Colon (tissue), 2 donors: ENCODE measurements around the gene GUCA2B.

ENCODE experiments used
- FAIRE-seq: peaks from 2 replicates; lab custom pipeline; 2012; peaks lifted over from hg19 to GRCh38; lab: Jason Lieb, UNC
- donor health status: control.
- donor health status: control.

The GUCA2B gene

GRCh38 chr1:42152907-42153600, at the start of gene GUCA2B:
TSS of gene GUCA2B (plus strand) at chr1:42153410. CDS start at chr1:42153451, 41 bp downstream.
- no peak for FAIRE-seq

DNA sequence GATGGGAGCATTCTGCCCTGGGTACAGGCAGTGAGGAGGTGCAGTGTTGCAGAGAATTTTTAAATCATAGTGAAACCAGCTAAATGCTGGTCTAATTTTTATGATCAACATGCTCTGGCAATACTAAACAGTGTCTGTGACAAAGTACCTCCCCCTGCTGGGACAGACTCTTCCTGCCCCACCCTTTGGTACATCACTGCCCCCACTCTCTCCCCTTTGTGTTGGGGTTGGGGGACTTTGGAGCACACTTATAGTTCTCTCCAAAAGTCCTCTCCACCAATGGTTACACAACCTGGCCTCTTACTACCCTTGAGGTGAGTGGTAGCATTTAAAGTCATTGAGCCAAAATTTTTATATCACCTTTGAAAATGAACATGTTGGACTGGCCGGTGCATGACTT, 48.2 kb upstream of the GUCA2B start:
- FAIRE-seq = no peak

GRCh38 chr1:42108309-42108708, 44.9 kb upstream of the GUCA2B start:
- no peak for FAIRE-seq

GRCh38 chr1:42109600-42109999, 43.6 kb upstream of the GUCA2B start:
- FAIRE-seq = no peak

- FAIRE-seq = no peak
Observed at GRCh38 chr1:42114229-42114628, 39.0 kb upstream of the GUCA2B start.

DNA sequence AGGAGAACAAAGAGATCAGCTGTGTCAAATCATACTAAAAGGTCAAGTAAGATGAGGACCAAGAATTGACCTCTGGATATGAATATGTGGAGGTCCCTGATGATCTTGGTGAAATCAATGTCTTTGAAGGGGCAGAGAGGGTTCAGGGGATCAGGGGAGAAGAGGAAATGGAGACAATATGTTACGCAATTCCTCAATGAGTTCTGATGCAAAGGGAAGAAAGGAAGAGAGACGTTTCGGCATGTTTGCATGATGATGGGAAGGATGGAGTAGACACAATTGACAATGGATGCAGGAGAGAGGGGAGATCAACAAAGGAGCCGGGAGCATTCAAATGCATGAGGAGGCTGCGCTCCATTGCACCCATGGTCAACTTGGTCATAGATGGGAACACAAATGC, 36.0 kb upstream of the GUCA2B start:
- no peak for FAIRE-seq

GRCh38 chr1:42118125-42118524, 35.1 kb upstream of the GUCA2B start:
- no peak for FAIRE-seq

GRCh38 chr1:42122408-42122807, 30.8 kb upstream of the GUCA2B start:
- no peak for FAIRE-seq

DNA sequence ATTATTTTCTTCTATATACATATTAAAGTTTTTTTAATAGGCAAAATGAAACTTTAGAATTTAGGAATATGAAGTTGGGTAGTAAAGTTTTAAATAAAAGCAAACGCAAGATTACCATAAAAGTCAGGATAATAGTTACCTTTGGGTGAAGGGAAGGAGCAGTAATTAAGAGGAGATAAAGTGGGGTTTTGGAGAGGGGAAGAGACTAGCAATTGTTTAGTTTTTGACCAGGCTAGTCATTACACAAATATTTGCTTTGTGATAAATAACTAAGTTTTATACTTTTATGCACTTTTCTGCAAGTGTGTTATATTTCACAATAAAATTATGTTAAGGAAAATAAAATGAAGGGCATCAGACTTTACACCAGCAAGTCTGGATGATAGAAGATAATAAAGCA, 27.7 kb upstream of the GUCA2B start:
- FAIRE-seq = no peak

DNA sequence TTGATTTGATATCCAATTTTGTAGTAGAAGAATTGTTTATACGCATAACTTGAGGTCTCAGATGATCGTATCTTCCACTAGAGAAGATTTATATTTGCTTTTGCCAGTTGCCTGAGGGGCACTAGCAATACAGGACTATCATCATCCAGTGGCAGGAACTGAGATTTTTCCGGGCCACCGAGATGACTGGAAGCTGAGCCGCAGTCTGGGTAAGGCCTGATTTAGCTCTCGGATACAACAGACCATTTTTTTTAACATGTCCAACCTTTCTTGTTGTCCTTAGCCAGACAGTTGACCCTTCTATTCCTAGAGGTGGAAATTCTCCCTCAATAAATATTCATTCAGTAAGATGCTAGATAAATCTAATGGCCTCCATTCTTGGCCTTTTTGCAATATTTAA, 25.4 kb upstream of the GUCA2B start:
- no peak for FAIRE-seq

GRCh38 chr1:42128499-42128898, 24.7 kb upstream of the GUCA2B start:
- no peak for FAIRE-seq

DNA sequence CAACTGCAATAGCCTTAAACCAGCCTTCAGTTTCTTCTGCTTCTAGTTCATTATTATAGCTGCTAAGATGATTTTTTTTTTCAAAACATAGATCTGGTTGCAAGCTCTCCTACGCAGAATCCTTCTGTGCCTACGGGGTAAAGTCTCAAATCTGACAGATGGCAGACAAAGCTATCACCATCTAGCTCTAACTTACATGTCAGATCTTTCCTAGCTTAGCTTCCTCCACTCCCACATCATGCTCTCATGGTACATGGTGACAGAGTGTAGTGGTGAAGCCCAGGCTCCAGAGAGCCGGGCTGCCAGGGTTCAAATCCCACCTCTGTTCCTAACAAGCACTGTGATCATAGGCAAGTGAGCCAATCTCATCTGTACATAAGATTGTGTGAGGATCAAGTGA, 24.2 kb upstream of the GUCA2B start:
- no peak for FAIRE-seq

- no peak for FAIRE-seq
Observed at GRCh38 chr1:42130061-42130660, 23.0 kb upstream of the GUCA2B start.

DNA sequence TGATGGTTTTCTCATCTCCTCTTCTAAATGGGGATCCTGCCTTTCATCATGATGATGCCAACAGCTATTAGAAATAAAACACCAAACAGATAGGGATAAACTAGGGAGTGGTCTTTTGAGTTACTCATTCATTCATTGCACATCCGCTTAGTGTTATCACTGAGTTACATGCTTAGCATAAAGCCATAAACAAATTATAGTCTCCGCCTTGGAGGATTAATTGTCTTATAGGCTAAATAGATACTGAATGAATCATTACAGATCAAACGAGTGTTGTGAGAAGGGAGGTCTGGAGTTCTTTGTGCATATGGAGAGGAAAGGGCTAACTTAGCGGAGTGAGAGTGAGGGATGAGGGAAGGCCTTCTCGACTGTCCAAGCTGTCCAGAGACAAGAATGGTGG, 19.8 kb upstream of the GUCA2B start:
- FAIRE-seq = no peak

DNA sequence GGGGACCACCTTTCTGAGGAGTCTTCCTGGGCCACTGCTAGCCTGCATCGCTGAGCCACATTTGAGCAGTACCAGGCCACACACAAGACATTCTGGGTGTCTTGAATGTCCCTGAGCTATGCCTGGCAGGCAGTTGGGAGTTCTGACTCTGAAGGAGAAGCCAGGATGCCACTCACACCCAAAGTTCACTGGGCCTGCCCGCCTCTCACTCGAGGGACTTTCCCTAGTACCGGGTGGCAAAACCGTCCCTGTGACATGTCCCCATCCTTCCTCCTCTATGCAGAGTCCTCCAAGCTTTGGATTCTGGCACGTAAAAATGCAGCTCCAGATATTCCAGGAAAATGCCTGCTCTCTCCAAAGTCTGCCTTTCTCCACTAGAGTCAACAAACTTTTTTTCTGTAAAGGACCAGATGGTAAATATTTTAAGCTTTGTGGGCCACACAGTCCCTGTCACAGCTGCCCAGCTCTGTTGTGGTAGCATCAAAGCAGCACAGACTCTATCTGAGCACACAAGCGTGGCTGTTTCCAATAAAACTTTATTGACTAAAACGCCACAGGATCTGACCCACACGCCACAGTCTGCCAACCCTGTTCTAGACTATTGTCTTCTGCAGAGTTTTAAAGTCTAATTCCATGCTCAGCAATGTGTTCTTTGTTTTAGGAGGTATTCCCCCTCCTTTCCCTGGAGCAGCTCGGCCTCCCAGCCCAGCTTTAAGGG, 19.2 kb upstream of the GUCA2B start:
- no peak for FAIRE-seq

DNA sequence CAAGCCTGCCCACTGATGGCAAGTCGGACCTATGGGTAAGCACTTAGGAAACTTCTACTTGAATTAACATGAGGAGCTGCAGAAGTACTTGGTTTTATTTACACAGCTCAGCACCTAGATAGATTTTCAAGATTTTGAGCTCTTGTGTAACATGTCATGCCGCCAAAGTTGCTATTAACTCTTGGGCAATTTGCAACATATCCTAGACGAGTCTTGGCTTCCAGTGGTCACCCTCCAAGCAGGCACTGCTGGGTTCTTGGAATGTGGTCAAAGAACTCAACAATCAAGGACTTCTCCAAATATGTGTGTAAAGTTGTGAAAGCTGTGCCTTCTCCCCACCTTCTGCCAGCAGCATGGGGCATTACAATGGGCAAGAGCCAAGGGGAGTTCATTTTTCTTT, 17.8 kb upstream of the GUCA2B start:
- no peak for FAIRE-seq

DNA sequence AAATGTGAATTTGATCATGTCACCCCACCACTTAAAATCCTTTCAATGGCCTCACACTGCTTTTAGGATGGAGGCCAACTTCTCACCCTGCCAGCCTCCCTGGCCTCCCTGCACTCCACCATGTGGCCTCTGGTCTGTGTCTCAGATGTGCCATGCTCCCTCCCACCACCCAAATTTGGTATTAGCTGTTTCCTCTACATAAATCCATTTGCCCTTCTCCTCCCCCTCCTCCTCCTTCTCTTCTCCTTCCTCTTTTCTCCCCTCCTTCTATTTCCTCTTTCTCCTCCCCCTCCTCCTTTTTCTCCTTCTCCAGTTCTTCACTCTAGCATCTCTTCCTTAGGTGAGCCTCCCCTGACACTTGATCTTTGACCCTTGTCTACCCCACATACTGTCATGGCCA, 16.7 kb upstream of the GUCA2B start:
- FAIRE-seq = no peak

DNA sequence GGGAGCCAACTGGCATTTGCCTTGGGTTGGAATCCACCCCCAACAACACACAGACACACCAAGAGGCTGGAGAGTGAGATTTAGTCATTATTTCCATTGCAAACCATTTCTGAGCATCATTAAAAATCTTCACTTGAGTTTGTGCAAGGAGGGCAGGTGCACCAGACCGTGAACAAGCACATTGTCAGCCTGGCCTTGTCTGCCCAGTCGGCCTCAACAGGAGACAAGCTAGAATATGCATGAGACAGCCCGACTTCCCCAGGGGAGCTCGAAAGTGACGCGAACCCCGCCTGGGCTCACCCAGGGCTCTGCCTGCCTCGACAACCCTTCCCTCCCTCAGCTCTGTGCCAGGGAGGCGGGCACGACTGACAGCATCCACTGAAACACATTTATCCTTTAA, 15.4 kb upstream of the GUCA2B start:
- no peak for FAIRE-seq

- no peak for FAIRE-seq
Observed at GRCh38 chr1:42138586-42138985, 14.6 kb upstream of the GUCA2B start.

DNA sequence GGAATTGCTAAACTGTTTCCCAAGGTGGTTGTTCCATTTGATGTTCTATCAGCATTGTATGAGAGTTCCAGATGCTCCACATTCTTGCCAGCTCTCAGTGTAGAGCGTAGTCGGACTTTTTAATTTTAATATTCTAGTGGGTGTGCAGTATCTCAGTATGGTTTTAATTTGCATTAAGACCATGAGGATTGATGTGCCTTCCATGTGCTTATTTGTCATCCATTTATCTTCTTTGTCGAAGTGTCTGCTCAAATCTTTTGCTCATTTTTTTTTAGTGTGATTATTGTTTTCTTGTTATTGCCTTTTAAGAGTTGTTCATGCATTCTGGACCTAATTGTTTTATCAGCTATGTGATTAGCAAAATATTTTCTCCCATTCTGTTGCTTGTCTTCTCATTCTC, 13.8 kb upstream of the GUCA2B start:
- FAIRE-seq = no peak

DNA sequence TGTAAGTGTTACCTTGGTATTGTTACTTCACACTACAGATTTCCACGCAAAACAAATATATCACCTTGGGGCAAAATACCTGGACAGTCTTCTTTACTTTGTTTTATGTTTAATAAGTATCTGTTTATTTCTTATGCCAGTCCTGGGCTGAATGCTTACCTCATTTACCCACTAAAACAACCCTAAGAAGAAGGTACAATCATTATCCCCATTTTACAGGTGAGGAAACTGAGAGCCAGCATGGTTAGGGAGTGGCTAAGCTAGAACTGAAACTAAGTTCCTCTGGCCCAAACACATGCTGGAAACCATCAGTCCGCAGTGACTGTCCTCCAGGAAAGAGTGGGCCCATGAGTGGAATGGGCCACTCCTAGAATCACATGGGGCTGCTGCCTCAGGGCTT, 13.0 kb upstream of the GUCA2B start:
- no peak for FAIRE-seq

DNA sequence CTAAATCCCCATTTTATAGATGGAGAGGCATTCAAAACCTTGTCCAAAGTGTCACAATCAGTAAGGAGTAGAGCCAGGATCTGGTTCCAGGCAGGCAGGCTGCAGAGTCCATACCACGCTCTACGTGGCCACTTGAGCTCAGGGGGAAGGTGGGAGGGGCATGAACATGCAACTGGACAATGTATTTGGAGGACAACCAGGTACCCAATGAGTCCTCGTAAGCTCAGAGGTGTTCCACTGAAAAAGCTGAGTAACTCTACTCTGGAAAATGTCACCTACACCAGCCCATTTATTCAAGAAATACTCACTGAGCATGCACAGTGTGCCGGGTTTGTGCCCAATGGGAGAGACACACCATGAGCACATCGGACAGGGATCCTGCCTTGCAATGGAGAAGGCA, 11.2 kb upstream of the GUCA2B start:
- no peak for FAIRE-seq

DNA sequence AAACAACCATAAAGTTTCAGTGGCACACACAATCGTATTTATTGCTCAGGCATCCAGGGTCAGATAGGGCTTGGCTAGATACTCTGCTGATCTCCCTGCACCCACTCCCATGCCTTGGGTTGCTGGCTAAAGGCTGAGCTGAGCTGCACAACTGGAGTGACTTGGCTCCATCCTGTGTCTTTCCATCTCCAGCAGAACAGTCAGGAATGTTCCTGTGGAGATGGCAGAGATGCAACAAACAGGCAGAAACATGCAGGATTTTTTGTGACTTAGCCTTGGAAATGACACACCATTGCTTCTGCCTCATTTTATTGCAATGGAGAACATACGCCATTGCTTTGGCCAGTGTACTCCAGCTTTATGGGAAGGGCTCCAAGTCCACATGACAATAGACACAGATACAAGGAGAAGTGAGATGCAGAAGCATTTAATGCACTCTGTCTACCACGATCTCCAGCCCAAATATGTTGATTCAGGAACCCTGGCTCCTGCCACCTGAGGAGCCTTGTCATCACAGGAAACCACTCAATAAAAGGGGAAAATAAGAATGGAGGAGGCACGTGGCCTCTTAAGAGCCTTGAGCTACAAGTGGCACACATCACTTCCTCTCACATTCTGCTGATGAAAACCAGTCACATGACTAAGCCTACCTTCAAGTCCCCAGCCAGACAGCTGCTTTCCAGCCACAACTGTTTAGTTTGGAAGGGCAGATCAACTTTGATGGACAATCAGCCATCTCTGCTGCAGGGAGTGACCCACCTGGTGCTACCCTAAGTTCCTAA, 10.1 kb upstream of the GUCA2B start:
- no peak for FAIRE-seq
